ENCODE results near the gene OPALIN. TPM values are rescaled to one million over a fixed set of nuclear protein-coding genes. Genes with fewer than 3 reads are reported as not detected.

The OPALIN gene
- polyA plus RNA-seq, 1 donor from 2014 or later: not detected

- Histone ChIP-seq H3K9me3 (ENCODE audit: low read length) (no peaks in the 10 kb centered on the region), H3K27ac (ENCODE audit: low read length) (no peak overlapping the region)
Observed at GRCh38 chr10:96352582-96352981, 6.2 kb downstream of the OPALIN start.

GRCh38 chr10:96352027-96352426 lies 6.8 kb downstream of the OPALIN start:
- H3K4me3 ChIP-seq (ENCODE audit: low read length): no peak overlapping the region
- H3F3A ChIP-seq (ENCODE audit: insufficient read depth, low read length, poor library complexity, severe bottlenecking): no peaks in the 10 kb centered on the region
- no peaks in the 10 kb centered on the region for H3K36me3 ChIP-seq (ENCODE audit: insufficient read depth, low read length)
- H3K9me3 ChIP-seq (ENCODE audit: low read length): no peaks in the 10 kb centered on the region
- no peaks in the 10 kb centered on the region for H3K9me2 ChIP-seq (ENCODE audit: insufficient read depth, low read length)
- H3K27ac ChIP-seq (ENCODE audit: low read length): no peak overlapping the region
- TF ChIP-seq EP300 (conservative IDR thresholded peaks at IDR 0.05; ENCODE audit: poor library complexity, severe bottlenecking) (no peak), MXI1 (conservative IDR thresholded peaks at IDR 0.05; ENCODE audit: poor library complexity, severe bottlenecking) (no peak), RAD21 (conservative IDR thresholded peaks at IDR 0.05) (no peak), TAF1 (IDR thresholded peaks at IDR 0.05; ENCODE audit: low read depth) (no peak), POLR2AphosphoS5 (IDR thresholded peaks at IDR 0.05) (no peak), SMC3 (conservative IDR thresholded peaks at IDR 0.05; ENCODE audit: poor library complexity) (no peak), EZH2 (IDR thresholded peaks at IDR 0.05; ENCODE audit: borderline replicate concordance, insufficient read depth, low read length, poor library complexity, severe bottlenecking) (no peak)
- TF ChIP-seq, protein P1, sequence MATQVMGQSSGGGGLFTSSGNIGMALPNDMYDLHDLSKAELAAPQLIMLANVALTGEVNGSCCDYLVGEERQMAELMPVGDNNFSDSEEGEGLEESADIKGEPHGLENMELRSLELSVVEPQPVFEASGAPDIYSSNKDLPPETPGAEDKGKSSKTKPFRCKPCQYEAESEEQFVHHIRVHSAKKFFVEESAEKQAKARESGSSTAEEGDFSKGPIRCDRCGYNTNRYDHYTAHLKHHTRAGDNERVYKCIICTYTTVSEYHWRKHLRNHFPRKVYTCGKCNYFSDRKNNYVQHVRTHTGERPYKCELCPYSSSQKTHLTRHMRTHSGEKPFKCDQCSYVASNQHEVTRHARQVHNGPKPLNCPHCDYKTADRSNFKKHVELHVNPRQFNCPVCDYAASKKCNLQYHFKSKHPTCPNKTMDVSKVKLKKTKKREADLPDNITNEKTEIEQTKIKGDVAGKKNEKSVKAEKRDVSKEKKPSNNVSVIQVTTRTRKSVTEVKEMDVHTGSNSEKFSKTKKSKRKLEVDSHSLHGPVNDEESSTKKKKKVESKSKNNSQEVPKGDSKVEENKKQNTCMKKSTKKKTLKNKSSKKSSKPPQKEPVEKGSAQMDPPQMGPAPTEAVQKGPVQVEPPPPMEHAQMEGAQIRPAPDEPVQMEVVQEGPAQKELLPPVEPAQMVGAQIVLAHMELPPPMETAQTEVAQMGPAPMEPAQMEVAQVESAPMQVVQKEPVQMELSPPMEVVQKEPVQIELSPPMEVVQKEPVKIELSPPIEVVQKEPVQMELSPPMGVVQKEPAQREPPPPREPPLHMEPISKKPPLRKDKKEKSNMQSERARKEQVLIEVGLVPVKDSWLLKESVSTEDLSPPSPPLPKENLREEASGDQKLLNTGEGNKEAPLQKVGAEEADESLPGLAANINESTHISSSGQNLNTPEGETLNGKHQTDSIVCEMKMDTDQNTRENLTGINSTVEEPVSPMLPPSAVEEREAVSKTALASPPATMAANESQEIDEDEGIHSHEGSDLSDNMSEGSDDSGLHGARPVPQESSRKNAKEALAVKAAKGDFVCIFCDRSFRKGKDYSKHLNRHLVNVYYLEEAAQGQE (IDR thresholded peaks at IDR 0.05; ENCODE audit: borderline replicate concordance): no peak
- TF ChIP-seq, protein P2, sequence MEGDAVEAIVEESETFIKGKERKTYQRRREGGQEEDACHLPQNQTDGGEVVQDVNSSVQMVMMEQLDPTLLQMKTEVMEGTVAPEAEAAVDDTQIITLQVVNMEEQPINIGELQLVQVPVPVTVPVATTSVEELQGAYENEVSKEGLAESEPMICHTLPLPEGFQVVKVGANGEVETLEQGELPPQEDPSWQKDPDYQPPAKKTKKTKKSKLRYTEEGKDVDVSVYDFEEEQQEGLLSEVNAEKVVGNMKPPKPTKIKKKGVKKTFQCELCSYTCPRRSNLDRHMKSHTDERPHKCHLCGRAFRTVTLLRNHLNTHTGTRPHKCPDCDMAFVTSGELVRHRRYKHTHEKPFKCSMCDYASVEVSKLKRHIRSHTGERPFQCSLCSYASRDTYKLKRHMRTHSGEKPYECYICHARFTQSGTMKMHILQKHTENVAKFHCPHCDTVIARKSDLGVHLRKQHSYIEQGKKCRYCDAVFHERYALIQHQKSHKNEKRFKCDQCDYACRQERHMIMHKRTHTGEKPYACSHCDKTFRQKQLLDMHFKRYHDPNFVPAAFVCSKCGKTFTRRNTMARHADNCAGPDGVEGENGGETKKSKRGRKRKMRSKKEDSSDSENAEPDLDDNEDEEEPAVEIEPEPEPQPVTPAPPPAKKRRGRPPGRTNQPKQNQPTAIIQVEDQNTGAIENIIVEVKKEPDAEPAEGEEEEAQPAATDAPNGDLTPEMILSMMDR (IDR thresholded peaks at IDR 0.05; ENCODE audit: poor library complexity, severe bottlenecking): no peak
- no peaks in the 10 kb centered on the region for H4K20me1 ChIP-seq (ENCODE audit: insufficient read depth)
- no peak overlapping the region for H2AFZ ChIP-seq (ENCODE audit: low read depth, low read length)
- H3K4me2 ChIP-seq (ENCODE audit: low read length): no peak overlapping the region
- no peak overlapping the region for H3K9ac ChIP-seq (ENCODE audit: low read length)
- H3K27me3 ChIP-seq (ENCODE audit: insufficient read depth, low read depth, low read length): no peaks in the 10 kb centered on the region
- H3K79me2 ChIP-seq (replicated peaks; ENCODE audit: insufficient read depth, low read length): no peaks in the 10 kb centered on the region

More at GRCh38 chr10:96352582-96352981, 6.2 kb downstream of the OPALIN start:
- H3K27me3 ChIP-seq (ENCODE audit: insufficient read depth, low read depth, low read length): no peaks in the 10 kb centered on the region
- H2AFZ ChIP-seq (ENCODE audit: low read depth, low read length): no peak overlapping the region
- H3K4me3 ChIP-seq (ENCODE audit: low read length): no peak overlapping the region
- TF ChIP-seq TAF1 (IDR thresholded peaks at IDR 0.05; ENCODE audit: low read depth) (no peak), SMC3 (conservative IDR thresholded peaks at IDR 0.05; ENCODE audit: poor library complexity) (no peak), POLR2AphosphoS5 (IDR thresholded peaks at IDR 0.05) (no peak), EP300 (conservative IDR thresholded peaks at IDR 0.05; ENCODE audit: poor library complexity, severe bottlenecking) (no peak), RAD21 (conservative IDR thresholded peaks at IDR 0.05) (no peak)
- TF ChIP-seq, protein P2 (IDR thresholded peaks at IDR 0.05; ENCODE audit: poor library complexity, severe bottlenecking): no peak
- H3F3A ChIP-seq (ENCODE audit: insufficient read depth, low read length, poor library complexity, severe bottlenecking): no peaks in the 10 kb centered on the region
- H3K36me3 ChIP-seq (ENCODE audit: insufficient read depth, low read length): no peaks in the 10 kb centered on the region
- no peaks in the 10 kb centered on the region for H3K79me2 ChIP-seq (replicated peaks; ENCODE audit: insufficient read depth, low read length)
- H3K9ac ChIP-seq (ENCODE audit: low read length): no peak overlapping the region
- no peak overlapping the region for H3K4me2 ChIP-seq (ENCODE audit: low read length)
- H3K9me2 ChIP-seq (ENCODE audit: insufficient read depth, low read length): no peaks in the 10 kb centered on the region
- no peaks in the 10 kb centered on the region for H4K20me1 ChIP-seq (ENCODE audit: insufficient read depth)
